ENCODE results near the gene COL9A3. TPM values are rescaled to one million over a fixed set of nuclear protein-coding genes. Genes with fewer than 3 reads are reported as not detected.

COL9A3 gene
- polyA plus RNA-seq, 4 donors = 3.4 to 12.7 (median 5.9) TPM

GRCh38 chr20:62790075-62790474 lies 26.8 kb upstream of the COL9A3 start:
- DNase-seq (no peak), FAIRE-seq (no peak)
- Histone ChIP-seq H3K4me3 (ENCODE audit: low read depth in 1 of 3, low read length in 3 of 3) (no peak overlapping the region), H3K27me3 (ENCODE audit: control insufficient read depth in 3 of 3, insufficient read depth in 3 of 3, low read length in 3 of 3) (peaks cover 0 to 7% (median 0%) of the 10 kb centered on the region in 3 donors), H3K36me3 (ENCODE audit: control insufficient read depth in 3 of 3, insufficient read depth in 2 of 3, low read depth in 1 of 3, low read length in 3 of 3) (no peaks in the 10 kb centered on the region), H3K27ac (ENCODE audit: low read depth in 1 of 3, low read length in 2 of 3) (no peak overlapping the region), H3K9me3 (ENCODE audit: control insufficient read depth in 2 of 2, insufficient read depth in 1 of 2, low read depth in 1 of 2, low read length in 1 of 2) (no peaks in the 10 kb centered on the region), H3K4me1 (ENCODE audit: control insufficient read depth in 3 of 3, insufficient read depth in 2 of 3, low read depth in 1 of 3, low read length in 2 of 3) (peaks cover 2 to 17% (median 2%) of the 10 kb centered on the region in 3 donors)
- 90 to 92% (median 91%) methylated on average over 12 of the region's 12 CpGs for WGBS, 3 donors

- peak overlapping the region in 1 of 3 donors; percentile 4 for H3K27ac ChIP-seq (ENCODE audit: low read depth in 1 of 3, low read length in 2 of 3)
- DNase-seq (peak; percentile 82 to 88), FAIRE-seq (no peak)
- no peaks in the 10 kb centered on the region for H3K36me3 ChIP-seq (ENCODE audit: control insufficient read depth in 3 of 3, insufficient read depth in 2 of 3, low read depth in 1 of 3, low read length in 3 of 3)
- WGBS, 3 donors = 31 to 39% (median 36%) methylated on average over 23 of the region's 23 CpGs
- H3K4me1 ChIP-seq (ENCODE audit: control insufficient read depth in 3 of 3, insufficient read depth in 2 of 3, low read depth in 1 of 3, low read length in 2 of 3) = peaks cover 2 to 14% (median 2%) of the 10 kb centered on the region in 3 donors
- H3K27me3 ChIP-seq (ENCODE audit: control insufficient read depth in 3 of 3, insufficient read depth in 3 of 3, low read length in 3 of 3) = peaks cover 0 to 7% (median 0%) of the 10 kb centered on the region in 3 donors
- H3K4me3 ChIP-seq (ENCODE audit: low read depth in 1 of 3, low read length in 3 of 3) = no peak overlapping the region
- H3K9me3 ChIP-seq (ENCODE audit: control insufficient read depth in 2 of 2, insufficient read depth in 1 of 2, low read depth in 1 of 2, low read length in 1 of 2) = no peaks in the 10 kb centered on the region
These were observed 25.3 kb upstream of the COL9A3 start for GRCh38 chr20:62791301-62792181.

- Histone ChIP-seq H3K27ac (ENCODE audit: low read depth in 1 of 3, low read length in 2 of 3) (peak overlapping the region in 1 of 3 donors; percentile 4), H3K36me3 (ENCODE audit: control insufficient read depth in 3 of 3, insufficient read depth in 2 of 3, low read depth in 1 of 3, low read length in 3 of 3) (peaks cover 0 to 5% (median 0%) of the 10 kb centered on the region in 3 donors), H3K4me3 (ENCODE audit: low read depth in 1 of 3, low read length in 3 of 3) (no peak overlapping the region), H3K27me3 (ENCODE audit: control insufficient read depth in 3 of 3, insufficient read depth in 3 of 3, low read length in 3 of 3) (peaks cover 0 to 7% (median 0%) of the 10 kb centered on the region in 3 donors), H3K9me3 (ENCODE audit: control insufficient read depth in 2 of 2, insufficient read depth in 1 of 2, low read depth in 1 of 2, low read length in 1 of 2) (no peaks in the 10 kb centered on the region), H3K4me1 (ENCODE audit: control insufficient read depth in 3 of 3, insufficient read depth in 2 of 3, low read depth in 1 of 3, low read length in 2 of 3) (peaks cover 2 to 20% (median 4%) of the 10 kb centered on the region in 3 donors)
- DNase-seq (no peak), FAIRE-seq (no peak)
- WGBS, 3 donors = 78 to 83% (median 81%) methylated on average over 9 of the region's 9 CpGs
These were observed 24.5 kb upstream of the COL9A3 start for GRCh38 chr20:62792182-62792939.

- peaks cover 0 to 7% (median 0%) of the 10 kb centered on the region in 3 donors for H3K27me3 ChIP-seq (ENCODE audit: control insufficient read depth in 3 of 3, insufficient read depth in 3 of 3, low read length in 3 of 3)
- 76 to 85% (median 78%) methylated on average over 21 to 22 of the region's 22 CpGs for WGBS, 3 donors
- no peaks in the 10 kb centered on the region for H3K9me3 ChIP-seq (ENCODE audit: control insufficient read depth in 2 of 2, insufficient read depth in 1 of 2, low read depth in 1 of 2, low read length in 1 of 2)
- peaks cover 0 to 13% (median 0%) of the 10 kb centered on the region in 3 donors for H3K36me3 ChIP-seq (ENCODE audit: control insufficient read depth in 3 of 3, insufficient read depth in 2 of 3, low read depth in 1 of 3, low read length in 3 of 3)
- peak overlapping the region in 2 of 3 donors; percentile 92 to 95 for H3K27ac ChIP-seq (ENCODE audit: low read depth in 1 of 3, low read length in 2 of 3)
- DNase-seq = no peak
- no peak for FAIRE-seq
- H3K4me1 ChIP-seq (ENCODE audit: control insufficient read depth in 3 of 3, insufficient read depth in 2 of 3, low read depth in 1 of 3, low read length in 2 of 3) = peaks cover 2 to 28% (median 4%) of the 10 kb centered on the region in 3 donors
- H3K4me3 ChIP-seq (ENCODE audit: low read depth in 1 of 3, low read length in 3 of 3) = peak overlapping the region in 1 of 3 donors; percentile 48
These were observed 23.7 kb upstream of the COL9A3 start for GRCh38 chr20:62792940-62793756.

GRCh38 chr20:62793757-62794006 lies 23.2 kb upstream of the COL9A3 start:
- no peak for FAIRE-seq
- H3K4me3 ChIP-seq (ENCODE audit: low read depth in 1 of 3, low read length in 3 of 3) = peak overlapping the region in 2 of 3 donors; percentile 29 to 48

GRCh38 chr20:62794007-62794724 lies 22.7 kb upstream of the COL9A3 start:
- WGBS, 3 donors = 0 to 2% (median 1%) methylated on average over 42 to 69 of the region's 69 CpGs
- peaks cover 2 to 34% (median 4%) of the 10 kb centered on the region in 3 donors for H3K4me1 ChIP-seq (ENCODE audit: control insufficient read depth in 3 of 3, insufficient read depth in 2 of 3, low read depth in 1 of 3, low read length in 2 of 3)
- FAIRE-seq (no peak), DNase-seq (peak; percentile 96)
- H3K9me3 ChIP-seq (ENCODE audit: control insufficient read depth in 2 of 2, insufficient read depth in 1 of 2, low read depth in 1 of 2, low read length in 1 of 2) = no peaks in the 10 kb centered on the region
- H3K27ac ChIP-seq (ENCODE audit: low read depth in 1 of 3, low read length in 2 of 3) = peak overlapping the region; percentile 78 to 97 (median 92)
- H3K27me3 ChIP-seq (ENCODE audit: control insufficient read depth in 3 of 3, insufficient read depth in 3 of 3, low read length in 3 of 3) = peaks cover 0 to 7% (median 0%) of the 10 kb centered on the region in 3 donors
- H3K4me3 ChIP-seq (ENCODE audit: low read depth in 1 of 3, low read length in 3 of 3) = peak overlapping the region in 2 of 3 donors; percentile 29 to 65
- peaks cover 0 to 23% (median 3%) of the 10 kb centered on the region in 3 donors for H3K36me3 ChIP-seq (ENCODE audit: control insufficient read depth in 3 of 3, insufficient read depth in 2 of 3, low read depth in 1 of 3, low read length in 3 of 3)

More at GRCh38 chr20:62793757-62794006, 23.2 kb upstream of the COL9A3 start:
- DNase-seq = no peak
- Histone ChIP-seq H3K4me1 (ENCODE audit: control insufficient read depth in 3 of 3, insufficient read depth in 2 of 3, low read depth in 1 of 3, low read length in 2 of 3) (peaks cover 2 to 33% (median 4%) of the 10 kb centered on the region in 3 donors), H3K9me3 (ENCODE audit: control insufficient read depth in 2 of 2, insufficient read depth in 1 of 2, low read depth in 1 of 2, low read length in 1 of 2) (no peaks in the 10 kb centered on the region), H3K27ac (ENCODE audit: low read depth in 1 of 3, low read length in 2 of 3) (peak overlapping the region; percentile 63 to 95 (median 92)), H3K36me3 (ENCODE audit: control insufficient read depth in 3 of 3, insufficient read depth in 2 of 3, low read depth in 1 of 3, low read length in 3 of 3) (peaks cover 0 to 18% (median 0%) of the 10 kb centered on the region in 3 donors), H3K27me3 (ENCODE audit: control insufficient read depth in 3 of 3, insufficient read depth in 3 of 3, low read length in 3 of 3) (peaks cover 0 to 7% (median 0%) of the 10 kb centered on the region in 3 donors)
- 31 to 58% (median 47%) methylated on average over 5 to 7 of the region's 7 CpGs for WGBS, 3 donors

- Histone ChIP-seq H3K36me3 (ENCODE audit: control insufficient read depth in 3 of 3, insufficient read depth in 2 of 3, low read depth in 1 of 3, low read length in 3 of 3) (peaks cover 4 to 32% (median 9%) of the 10 kb centered on the region in 3 donors), H3K27ac (ENCODE audit: low read depth in 1 of 3, low read length in 2 of 3) (peak overlapping the region; percentile 78 to 97 (median 81)), H3K4me3 (ENCODE audit: low read depth in 1 of 3, low read length in 3 of 3) (peak overlapping the region; percentile 52 to 77 (median 65)), H3K4me1 (ENCODE audit: control insufficient read depth in 3 of 3, insufficient read depth in 2 of 3, low read depth in 1 of 3, low read length in 2 of 3) (peaks cover 2 to 34% (median 4%) of the 10 kb centered on the region in 3 donors), H3K27me3 (ENCODE audit: control insufficient read depth in 3 of 3, insufficient read depth in 3 of 3, low read length in 3 of 3) (peaks cover 0 to 7% (median 0%) of the 10 kb centered on the region in 3 donors), H3K9me3 (ENCODE audit: control insufficient read depth in 2 of 2, insufficient read depth in 1 of 2, low read depth in 1 of 2, low read length in 1 of 2) (no peaks in the 10 kb centered on the region)
- WGBS, 3 donors = 0 to 1% (median 1%) methylated on average over 68 of the region's 68 CpGs
- DNase-seq = peak; percentile 54 to 73
- FAIRE-seq = no peak
These were observed 21.7 kb upstream of the COL9A3 start for GRCh38 chr20:62795023-62795761.
